A549 (cell line): ENCODE results near the gene PHYHIPL. TPM values are rescaled to one million over a fixed set of nuclear protein-coding genes. Genes with fewer than 3 reads are reported as not detected.

Experiments
- ATAC-seq, 2 experiments: fragments of 200-7000 bp in 1 of 2; fragments of >200 bp in 1 of 2; cut with Nextera tagmentation in 1 of 2; cut with Tn5 transposase in 1 of 2; 3 replicates each; pipeline versions ENCODE4 v1.8.0 to v1.9.1; 2018 to 2020; ENCODE audit warnings: mild to moderate bottlenecking in 1 of 2, moderate library complexity in 1 of 2
- CTCF ChIA-PET: fragments of 300-600 bp; sonication (Branson Sonifier 250); formaldehyde crosslinking; extraction: SDS; loops from one replicate; lab custom pipeline; 2021; ENCODE audit warnings: antibody characterized with exemption, inconsistent platforms; lab: Yijun Ruan, JAX
- POLR2A ChIA-PET: fragments of 350-600 bp; formaldehyde crosslinking; extraction: SDS; loops from one replicate; lab custom pipeline; 2021; ENCODE audit warnings: antibody characterized with exemption, inconsistent platforms; lab: Yijun Ruan, JAX
- DNase-seq, 2 experiments: peaks; one replicate each; pipeline versions ENCODE4 v3.0.0 to v3.0.0-alpha.2; 2011 to 2016; ENCODE audit warnings: low read depth in 1 of 2, low spot score in 1 of 2
- FAIRE-seq: peaks from 2 replicates; lab custom pipeline; 2011; peaks lifted over from hg19 to GRCh38; lab: Jason Lieb, UNC
- H3K27ac ChIP-seq, 2 experiments: fragments of >200 bp; sonication (Bioruptor Twin); formaldehyde crosslinking; 3 replicates each; pipeline ENCODE4 v1.5.1; 2016 to 2017
- H3K4me1 ChIP-seq: fragments of >200 bp; sonication (Bioruptor Twin); formaldehyde crosslinking; 3 replicates; pipeline ENCODE4 v1.6.1; 2016
- H3K4me2 ChIP-seq: fragments of >200 bp; sonication (Bioruptor Twin); formaldehyde crosslinking; 3 replicates; pipeline ENCODE4 v1.6.1; 2016
- H3K4me3 ChIP-seq: fragments of >200 bp; sonication (Bioruptor Twin); formaldehyde crosslinking; 3 replicates; pipeline ENCODE4 v1.5.1; 2016
- H3K9me3 ChIP-seq: fragments of >200 bp; sonication (Bioruptor Twin); formaldehyde crosslinking; 3 replicates; pipeline ENCODE4 v1.6.1; 2016
- BHLHE40 ChIP-seq: IDR thresholded peaks from 2 replicates; pipeline ENCODE4 v1.6.1; 2012; ENCODE audit warnings: low read depth, low read length, inconsistent platforms
- CBX8 ChIP-seq: fragments of 200-600 bp; sonication (generic); IDR thresholded peaks from 2 replicates; pipeline ENCODE4 v1.6.1; 2016
- CHD2 ChIP-seq: fragments of 150-350 bp; IDR thresholded peaks from 2 replicates; pipeline ENCODE4 v1.6.1; 2014; ENCODE audit warnings: low read length; ENCODE audit not compliant: partially characterized antibody
- EHF ChIP-seq: fragments of 250-450 bp; sonication (Bioruptor Pico); IDR thresholded peaks from 2 replicates; pipeline ENCODE4 v1.5.0; 2020; ENCODE audit warnings: mild to moderate bottlenecking
- EHMT2 ChIP-seq: fragments of 200-600 bp; sonication (generic); IDR thresholded peaks from 2 replicates; pipeline ENCODE4 v1.6.1; 2016; ENCODE audit warnings: antibody characterized with exemption, low read depth, mild to moderate bottlenecking, moderate library complexity
- EP300 ChIP-seq, 2 experiments: fragments of >200 bp; sonication (Bioruptor Twin); formaldehyde crosslinking; IDR thresholded peaks; 2 replicates in 1 of 2; 3 replicates in 1 of 2; pipeline ENCODE4 v1.6.1; 2016 to 2017
- ESRRA ChIP-seq: fragments of 150-350 bp; IDR thresholded peaks from 2 replicates; pipeline ENCODE4 v1.6.1; 2014; ENCODE audit warnings: mild to moderate bottlenecking, low read length, borderline replicate concordance
- HOXA7 ChIP-seq: fragments of 250-450 bp; sonication (Bioruptor Pico); IDR thresholded peaks from 2 replicates; pipeline ENCODE4 v1.5.0; 2020; ENCODE audit warnings: mild to moderate bottlenecking, moderate library complexity
- MYC ChIP-seq: IDR thresholded peaks from 2 replicates; pipeline ENCODE4 v1.6.1; 2012; ENCODE audit warnings: mild to moderate bottlenecking, inconsistent platforms, low read length, improper control_type of control experiment, borderline replicate concordance
- NFE2L2 ChIP-seq: fragments of 150-350 bp; conservative IDR thresholded peaks from 2 replicates; pipeline ENCODE4 v1.6.1; 2014; ENCODE audit warnings: low read length
- PHF8 ChIP-seq: fragments of 200-600 bp; sonication (generic); IDR thresholded peaks from 2 replicates; pipeline ENCODE4 v1.6.1; 2016; ENCODE audit warnings: low read depth, mild to moderate bottlenecking, antibody characterized with exemption, moderate library complexity, borderline replicate concordance
- POLR2A ChIP-seq: IDR thresholded peaks from 2 replicates; pipeline ENCODE4 v1.6.1; 2012; ENCODE audit warnings: mild to moderate bottlenecking, low read length
- RCOR1 ChIP-seq: fragments of 150-350 bp; IDR thresholded peaks from 2 replicates; pipeline ENCODE4 v1.6.1; 2014; ENCODE audit warnings: antibody characterized with exemption, low read length, low read depth
- RNF2 ChIP-seq: fragments of 200-600 bp; sonication (generic); IDR thresholded peaks from 2 replicates; pipeline ENCODE4 v1.6.1; 2016; ENCODE audit warnings: low read depth, mild to moderate bottlenecking, antibody characterized with exemption, moderate library complexity, borderline replicate concordance
- TP53 ChIP-seq: fragments of 250-450 bp; sonication (Bioruptor Pico); IDR thresholded peaks from 2 replicates; pipeline ENCODE4 v1.5.0; 2021; ENCODE audit warnings: mild to moderate bottlenecking, moderate library complexity
- ZC3H11A ChIP-seq: fragments of 450-650 bp; IDR thresholded peaks from 2 replicates; pipeline ENCODE4 v1.6.1; 2014; ENCODE audit warnings: antibody characterized with exemption, mild to moderate bottlenecking
- WGBS: methylation state at CpG from one replicate; pipeline ENCODE4 v1.1.6; 2017; ENCODE audit errors: missing lambda C conversion rate; 5-methylcytosine and 5-hydroxymethylcytosine counted together
- polyA plus RNA-seq, 4 experiments: library from polyadenylated mRNA; depleted of rRNA in 3 of 4; stranded (reverse); fragments of >200 nt; fragmentation: RNase III in 1 of 4; extraction: RNeasy Plus Mini Kit Qiagen cat#74134 plus additional on column Dnase treatment in 1 of 4; gene quantifications; 2 replicates in 3 of 4; 3 replicates in 1 of 4; pipeline ENCODE4 v1.2.3, GENCODE V29; 2011 to 2017
- TF ChIP-seq, protein P1 (sequence below): fragments of >200 bp; sonication (Bioruptor Twin); formaldehyde crosslinking; IDR thresholded peaks from 3 replicates; pipeline ENCODE4 v1.6.1; 2016
- TF ChIP-seq, protein P2 (sequence below): fragments of >200 bp; sonication (Bioruptor Twin); formaldehyde crosslinking; IDR thresholded peaks from 3 replicates; pipeline ENCODE4 v1.5.1; 2016
- TF ChIP-seq, protein P3 (sequence below): IDR thresholded peaks from 2 replicates; pipeline ENCODE4 v1.6.1; 2012
- TF ChIP-seq, protein P4 (sequence below): fragments of 450-650 bp; IDR thresholded peaks from 2 replicates; pipeline ENCODE4 v1.6.1; 2014; ENCODE audit warnings: antibody characterized with exemption
- TF ChIP-seq, protein P5 (sequence below): IDR thresholded peaks from 2 replicates; pipeline ENCODE4 v1.6.1; 2012

The PHYHIPL gene
- polyA plus RNA-seq, 2 of the 4 experiments (the other 2 are of a cell fraction), result 0.88 to 0.97 TPM

DNA sequence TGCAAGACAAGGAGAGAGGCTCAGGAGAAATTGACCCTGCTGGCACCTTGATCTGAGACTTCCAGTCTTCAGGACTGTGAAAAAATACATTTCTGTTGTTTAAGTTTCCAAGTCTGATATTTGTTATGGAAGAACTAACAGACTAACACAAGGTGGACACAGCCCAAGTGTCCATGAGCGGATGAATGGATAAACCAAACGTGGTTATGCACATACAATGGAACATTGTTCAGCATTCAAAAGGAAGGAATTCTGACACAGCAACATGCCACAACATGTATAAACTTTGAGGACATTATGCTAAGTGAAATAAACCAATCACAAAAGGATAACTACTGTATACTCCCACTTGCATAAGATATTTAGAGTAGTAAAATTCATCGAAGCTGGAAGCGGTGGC is 109.4 kb downstream of the PHYHIPL start:
- no peak overlapping the region for H3K4me3 ChIP-seq
- no peak overlapping the region for H3K4me2 ChIP-seq
- no peak overlapping the region for H3K27ac ChIP-seq
- DNase-seq, result no peak
- CTCF ChIA-PET, result no interaction called here
- 50% methylated on average over 4 of the region's 4 CpGs for WGBS
- POLR2A ChIA-PET, result no interaction called here
- FAIRE-seq, result no peak
- no peaks in the 10 kb centered on the region for H3K9me3 ChIP-seq
- H3K4me1 ChIP-seq, result no peaks in the 10 kb centered on the region
- no peak for ATAC-seq
- no peak for TF ChIP-seq EHMT2
- no peak for TF ChIP-seq NFE2L2
- TF ChIP-seq EHF (CRISPR knock-in tag), result no peak
- TF ChIP-seq ZC3H11A, result no peak
- TF ChIP-seq CHD2, result no peak
- no peak for TF ChIP-seq HOXA7 (CRISPR knock-in tag)
- no peak for TF ChIP-seq MYC
- no peak for TF ChIP-seq CBX8
- TF ChIP-seq BHLHE40, result no peak
- TF ChIP-seq, protein P1, sequence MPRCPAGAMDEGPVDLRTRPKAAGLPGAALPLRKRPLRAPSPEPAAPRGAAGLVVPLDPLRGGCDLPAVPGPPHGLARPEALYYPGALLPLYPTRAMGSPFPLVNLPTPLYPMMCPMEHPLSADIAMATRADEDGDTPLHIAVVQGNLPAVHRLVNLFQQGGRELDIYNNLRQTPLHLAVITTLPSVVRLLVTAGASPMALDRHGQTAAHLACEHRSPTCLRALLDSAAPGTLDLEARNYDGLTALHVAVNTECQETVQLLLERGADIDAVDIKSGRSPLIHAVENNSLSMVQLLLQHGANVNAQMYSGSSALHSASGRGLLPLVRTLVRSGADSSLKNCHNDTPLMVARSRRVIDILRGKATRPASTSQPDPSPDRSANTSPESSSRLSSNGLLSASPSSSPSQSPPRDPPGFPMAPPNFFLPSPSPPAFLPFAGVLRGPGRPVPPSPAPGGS, result no peak
- TF ChIP-seq, protein P2, sequence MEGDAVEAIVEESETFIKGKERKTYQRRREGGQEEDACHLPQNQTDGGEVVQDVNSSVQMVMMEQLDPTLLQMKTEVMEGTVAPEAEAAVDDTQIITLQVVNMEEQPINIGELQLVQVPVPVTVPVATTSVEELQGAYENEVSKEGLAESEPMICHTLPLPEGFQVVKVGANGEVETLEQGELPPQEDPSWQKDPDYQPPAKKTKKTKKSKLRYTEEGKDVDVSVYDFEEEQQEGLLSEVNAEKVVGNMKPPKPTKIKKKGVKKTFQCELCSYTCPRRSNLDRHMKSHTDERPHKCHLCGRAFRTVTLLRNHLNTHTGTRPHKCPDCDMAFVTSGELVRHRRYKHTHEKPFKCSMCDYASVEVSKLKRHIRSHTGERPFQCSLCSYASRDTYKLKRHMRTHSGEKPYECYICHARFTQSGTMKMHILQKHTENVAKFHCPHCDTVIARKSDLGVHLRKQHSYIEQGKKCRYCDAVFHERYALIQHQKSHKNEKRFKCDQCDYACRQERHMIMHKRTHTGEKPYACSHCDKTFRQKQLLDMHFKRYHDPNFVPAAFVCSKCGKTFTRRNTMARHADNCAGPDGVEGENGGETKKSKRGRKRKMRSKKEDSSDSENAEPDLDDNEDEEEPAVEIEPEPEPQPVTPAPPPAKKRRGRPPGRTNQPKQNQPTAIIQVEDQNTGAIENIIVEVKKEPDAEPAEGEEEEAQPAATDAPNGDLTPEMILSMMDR, result no peak
- TF ChIP-seq EP300 (IDR thresholded peaks at IDR 0.05), result no peak
- TF ChIP-seq POLR2A, result no peak
- TF ChIP-seq, all 56 proteins: peak for 0

DNA sequence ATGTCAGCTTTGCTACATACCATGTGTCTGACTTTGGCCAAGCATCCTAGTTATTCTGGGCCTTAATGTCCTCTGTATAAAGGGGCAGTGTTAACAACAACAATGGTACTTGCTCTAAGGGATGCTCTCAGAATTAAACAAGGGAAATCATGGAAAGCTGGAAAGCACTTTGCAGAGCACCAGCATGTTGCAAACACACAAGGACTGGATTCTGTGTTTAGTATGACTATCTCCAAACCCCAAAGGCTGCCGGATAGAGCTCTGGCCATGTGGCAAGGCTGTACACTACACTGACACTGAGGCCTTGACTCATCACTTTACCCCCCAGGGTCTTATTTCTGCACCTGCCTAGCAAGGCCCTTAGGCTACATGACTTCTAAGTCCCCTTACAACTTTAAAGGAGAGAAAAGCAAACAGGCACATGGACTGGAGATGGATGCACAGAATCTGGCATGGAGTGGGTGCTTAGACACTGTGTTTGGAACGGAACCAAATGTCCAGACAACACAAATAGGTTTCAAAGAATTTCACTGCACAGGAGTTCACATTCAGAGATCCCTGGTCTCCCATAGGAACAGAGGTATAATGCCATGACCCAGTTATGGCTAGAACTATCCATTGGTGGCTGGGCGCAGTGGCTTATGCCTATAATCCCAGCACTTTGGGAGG is 111.3 kb downstream of the PHYHIPL start:
- no peak for FAIRE-seq
- CTCF ChIA-PET, result no interaction called here
- Histone ChIP-seq H3K4me2 (no peak overlapping the region), H3K4me3 (no peak overlapping the region), H3K27ac (no peak overlapping the region), H3K4me1 (no peaks in the 10 kb centered on the region), H3K9me3 (no peaks in the 10 kb centered on the region)
- no peak for DNase-seq
- POLR2A ChIA-PET, result no interaction called here
- no peak for ATAC-seq
- WGBS, result 53% methylated on average over 3 of the region's 3 CpGs
- no peak for TF ChIP-seq TP53 (CRISPR knock-in tag)
- TF ChIP-seq, protein P3, sequence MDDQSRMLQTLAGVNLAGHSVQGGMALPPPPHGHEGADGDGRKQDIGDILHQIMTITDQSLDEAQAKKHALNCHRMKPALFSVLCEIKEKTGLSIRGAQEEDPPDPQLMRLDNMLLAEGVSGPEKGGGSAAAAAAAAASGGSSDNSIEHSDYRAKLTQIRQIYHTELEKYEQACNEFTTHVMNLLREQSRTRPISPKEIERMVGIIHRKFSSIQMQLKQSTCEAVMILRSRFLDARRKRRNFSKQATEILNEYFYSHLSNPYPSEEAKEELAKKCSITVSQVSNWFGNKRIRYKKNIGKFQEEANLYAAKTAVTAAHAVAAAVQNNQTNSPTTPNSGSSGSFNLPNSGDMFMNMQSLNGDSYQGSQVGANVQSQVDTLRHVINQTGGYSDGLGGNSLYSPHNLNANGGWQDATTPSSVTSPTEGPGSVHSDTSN, result no peak
- no peak for TF ChIP-seq RCOR1
- TF ChIP-seq PHF8, result no peak
- TF ChIP-seq, protein P4, sequence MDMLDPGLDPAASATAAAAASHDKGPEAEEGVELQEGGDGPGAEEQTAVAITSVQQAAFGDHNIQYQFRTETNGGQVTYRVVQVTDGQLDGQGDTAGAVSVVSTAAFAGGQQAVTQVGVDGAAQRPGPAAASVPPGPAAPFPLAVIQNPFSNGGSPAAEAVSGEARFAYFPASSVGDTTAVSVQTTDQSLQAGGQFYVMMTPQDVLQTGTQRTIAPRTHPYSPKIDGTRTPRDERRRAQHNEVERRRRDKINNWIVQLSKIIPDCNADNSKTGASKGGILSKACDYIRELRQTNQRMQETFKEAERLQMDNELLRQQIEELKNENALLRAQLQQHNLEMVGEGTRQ, result no peak
- no peak for TF ChIP-seq CHD2

DNA sequence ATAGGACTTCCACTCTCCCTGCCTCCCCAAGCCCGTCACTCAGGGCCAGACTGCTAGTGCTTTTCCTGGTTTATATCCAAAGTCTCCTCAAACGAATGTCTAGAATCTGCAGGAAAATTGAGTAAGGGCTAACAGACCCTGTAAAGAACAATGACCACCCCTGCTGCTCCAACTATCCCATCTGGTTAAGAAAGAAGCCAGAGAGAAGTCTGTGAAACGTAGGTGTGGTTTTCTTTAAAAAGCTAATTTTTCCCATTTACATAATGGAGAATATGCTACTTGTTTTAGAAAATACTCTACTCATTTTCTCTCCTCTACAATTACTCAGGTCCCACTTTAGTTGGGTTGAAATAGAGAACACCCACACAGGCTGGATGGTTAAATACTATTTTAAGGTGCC is 113.4 kb downstream of the PHYHIPL start:
- CTCF ChIA-PET, result no interaction called here
- POLR2A ChIA-PET, result no interaction called here
- WGBS, result 4% methylated on average over 3 of the region's 3 CpGs
- Histone ChIP-seq H3K27ac (no peak overlapping the region), H3K4me3 (no peak overlapping the region), H3K4me1 (no peaks in the 10 kb centered on the region), H3K9me3 (no peaks in the 10 kb centered on the region), H3K4me2 (no peak overlapping the region)
- FAIRE-seq, result no peak
- DNase-seq, result no peak
- TF ChIP-seq CBX8, result no peak
- TF ChIP-seq RNF2, result no peak
- no peak for TF ChIP-seq ESRRA
- no peak for TF ChIP-seq BHLHE40
- TF ChIP-seq NFE2L2, result no peak
- TF ChIP-seq EP300 (IDR thresholded peaks at IDR 0.05), result no peak
- TF ChIP-seq, protein P5, sequence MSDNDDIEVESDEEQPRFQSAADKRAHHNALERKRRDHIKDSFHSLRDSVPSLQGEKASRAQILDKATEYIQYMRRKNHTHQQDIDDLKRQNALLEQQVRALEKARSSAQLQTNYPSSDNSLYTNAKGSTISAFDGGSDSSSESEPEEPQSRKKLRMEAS, result no peak
- TF ChIP-seq CHD2, result no peak
- no peak for ATAC-seq
